HEK293T (cell line): ENCODE data around the gene EIF4E2.

ENCODE experiments used
- CTCF ChIA-PET: fragments of 350-600 bp; formaldehyde crosslinking; extraction: SDS; loops from one replicate; lab custom pipeline; 2021; ENCODE audit warnings: antibody characterized with exemption, inconsistent platforms; lab: Yijun Ruan, JAX
- POLR2A ChIA-PET: fragments of 350-600 bp; formaldehyde crosslinking; extraction: SDS; loops from one replicate; lab custom pipeline; 2020; ENCODE audit warnings: antibody characterized with exemption, inconsistent platforms; lab: Yijun Ruan, JAX
- DNase-seq: peaks from one replicate; pipeline ENCODE4 v3.0.0; 2012; ENCODE audit warnings: mixed read lengths; ENCODE audit errors: extremely low spot score
- ARNT ChIP-seq: fragments of 450-650 bp; IDR thresholded peaks from 2 replicates; pipeline ENCODE4 v1.6.1; 2017; ENCODE audit warnings: mild to moderate bottlenecking
- BHLHE40 ChIP-seq: fragments of 450-650 bp; IDR thresholded peaks from 2 replicates; pipeline ENCODE4 v1.6.1; 2016; ENCODE audit warnings: mild to moderate bottlenecking, moderate library complexity, borderline replicate concordance
- CTBP1 ChIP-seq: fragments of 450-650 bp; IDR thresholded peaks from 2 replicates; pipeline ENCODE4 v1.6.1; 2016; ENCODE audit warnings: borderline replicate concordance
- ELF4 ChIP-seq: fragments of 450-650 bp; IDR thresholded peaks from 2 replicates; pipeline ENCODE4 v1.6.1; 2017; ENCODE audit warnings: antibody characterized with exemption
- FOXA1 ChIP-seq: fragments of 450-650 bp; IDR thresholded peaks from 2 replicates; pipeline ENCODE4 v1.6.1; 2016; ENCODE audit warnings: mild to moderate bottlenecking
- FOXK2 ChIP-seq: fragments of 450-650 bp; IDR thresholded peaks from 2 replicates; pipeline ENCODE4 v1.6.1; 2016; ENCODE audit warnings: mild to moderate bottlenecking
- FOXM1 ChIP-seq: fragments of 450-650 bp; IDR thresholded peaks from 2 replicates; pipeline ENCODE4 v1.6.1; 2017; ENCODE audit warnings: mild to moderate bottlenecking, borderline replicate concordance
- HDGF ChIP-seq: fragments of 450-650 bp; IDR thresholded peaks from 2 replicates; pipeline ENCODE4 v1.6.1; 2017; ENCODE audit warnings: antibody characterized with exemption, borderline replicate concordance
- L3MBTL2 ChIP-seq: fragments of 450-650 bp; conservative IDR thresholded peaks from 2 replicates; pipeline ENCODE4 v1.6.1; 2016; ENCODE audit warnings: mild to moderate bottlenecking
- LEF1 ChIP-seq: fragments of 450-650 bp; IDR thresholded peaks from 2 replicates; pipeline ENCODE4 v1.6.1; 2017; ENCODE audit warnings: mild to moderate bottlenecking, borderline replicate concordance
- NFRKB ChIP-seq: fragments of 450-650 bp; IDR thresholded peaks from 2 replicates; pipeline ENCODE4 v1.6.1; 2016; ENCODE audit warnings: mild to moderate bottlenecking, moderate library complexity
- PKNOX1 ChIP-seq: fragments of 450-650 bp; IDR thresholded peaks from 2 replicates; pipeline ENCODE4 v1.6.1; 2016
- SP1 ChIP-seq: fragments of 450-650 bp; IDR thresholded peaks from 2 replicates; pipeline ENCODE4 v1.6.1; 2017
- SUZ12 ChIP-seq: fragments of 450-650 bp; IDR thresholded peaks from 2 replicates; pipeline ENCODE4 v1.6.1; 2016; ENCODE audit warnings: mild to moderate bottlenecking
- TARDBP ChIP-seq: fragments of 450-650 bp; IDR thresholded peaks from 2 replicates; pipeline ENCODE4 v1.6.1; 2016
- ZNF384 ChIP-seq: fragments of 450-650 bp; IDR thresholded peaks from 2 replicates; pipeline ENCODE4 v1.6.1; 2016

The EIF4E2 gene

GRCh38 chr2:232593982-232594381 lies 43.5 kb downstream of the EIF4E2 start:
- CTCF ChIA-PET: no interaction called here
- DNase-seq: no peak
- no peak for TF ChIP-seq CTBP1
- TF ChIP-seq TARDBP: no peak
- no peak for TF ChIP-seq FOXM1
- TF ChIP-seq NFRKB: no peak
- no peak for TF ChIP-seq ARNT
- TF ChIP-seq LEF1: no peak
- no peak for TF ChIP-seq HDGF
- no peak for TF ChIP-seq BHLHE40
- TF ChIP-seq ELF4: no peak
- no peak for TF ChIP-seq FOXK2
- TF ChIP-seq L3MBTL2: no peak
- TF ChIP-seq PKNOX1: no peak
- no peak for TF ChIP-seq SP1
- no peak for TF ChIP-seq SUZ12
- no peak for TF ChIP-seq FOXA1
- no peak for TF ChIP-seq ZNF384
- POLR2A ChIA-PET: no interaction called here

- TF ChIP-seq FOXM1 (no peak), ARNT (no peak), TARDBP (no peak), NFRKB (no peak), FOXA1 (no peak), FOXK2 (no peak), PKNOX1 (no peak), ZNF384 (no peak), ELF4 (no peak), L3MBTL2 (no peak), LEF1 (no peak), BHLHE40 (no peak)
- ChIA-PET POLR2A (no interaction called here), CTCF (no interaction called here)
- DNase-seq: no peak
These were observed 47.0 kb downstream of the EIF4E2 start for GRCh38 chr2:232597362-232598079.

- no peak for DNase-seq
- TF ChIP-seq FOXA1: no peak
- TF ChIP-seq BHLHE40: no peak
- TF ChIP-seq CTBP1: no peak
- no peak for TF ChIP-seq HDGF
- TF ChIP-seq FOXM1: no peak
- no peak for TF ChIP-seq TARDBP
- TF ChIP-seq LEF1: no peak
- CTCF ChIA-PET: no interaction called here
- POLR2A ChIA-PET: no interaction called here
These were observed 47.8 kb downstream of the EIF4E2 start for GRCh38 chr2:232598293-232598692.

- ChIA-PET POLR2A (interaction anchor here (1.0 kb wide), 1 partner anchor 50 kb away, joined by 3 read pairs; the partner anchor contains the start of genes EIF4E2 and TIGD1), CTCF (interaction anchor here (1.2 kb wide), 1 partner anchor 11 kb away, joined by 5 read pairs; no protein-coding TSS in a partner anchor)
These were observed 49.7 kb downstream of the EIF4E2 start for GRCh38 chr2:232600053-232600773.

GRCh38 chr2:232603283-232603682 lies 52.8 kb downstream of the EIF4E2 start:
- ChIA-PET CTCF (no interaction called here), POLR2A (no interaction called here)
- no peak for TF ChIP-seq TARDBP
- TF ChIP-seq SP1: no peak
- no peak for TF ChIP-seq FOXA1
- no peak for TF ChIP-seq NFRKB
- TF ChIP-seq CTBP1: no peak
- no peak for TF ChIP-seq LEF1
- no peak for TF ChIP-seq FOXK2
- no peak for TF ChIP-seq FOXM1
- no peak for TF ChIP-seq HDGF
- TF ChIP-seq SUZ12: no peak
- TF ChIP-seq ZNF384: no peak
- TF ChIP-seq BHLHE40: no peak
- TF ChIP-seq ELF4: no peak
- no peak for TF ChIP-seq ARNT
- TF ChIP-seq PKNOX1: no peak
- no peak for TF ChIP-seq L3MBTL2
- DNase-seq: no peak

More at GRCh38 chr2:232600053-232600773, 49.7 kb downstream of the EIF4E2 start:
- TF ChIP-seq LEF1: no peak
- no peak for TF ChIP-seq ARNT
- no peak for TF ChIP-seq SP1
- TF ChIP-seq ZNF384: no peak
- no peak for TF ChIP-seq FOXM1
- TF ChIP-seq CTBP1: no peak
- TF ChIP-seq NFRKB: no peak
- TF ChIP-seq SUZ12: no peak
- TF ChIP-seq ELF4: no peak
- TF ChIP-seq L3MBTL2: no peak
- DNase-seq: no peak
